GM20000 (cell line): Measurements from ENCODE around the gene LNX1.

Experiments
- DNase-seq: peaks from one replicate; pipeline ENCODE4 v3.0.0; 2012; ENCODE audit warnings: low spot score
- CTCF ChIP-seq: IDR thresholded peaks from 2 replicates; pipeline ENCODE4 v1.5.1; 2012; ENCODE audit warnings: mild to moderate bottlenecking, control low read depth; ENCODE audit errors: extremely low read depth, missing control alignments

LNX1 gene

GRCh38 chr4:53592686-53593501 is 1.6 kb upstream of the LNX1 start:
- DNase-seq, result no peak
- TF ChIP-seq CTCF, result no peak

GRCh38 chr4:53592122-53592521 is 836 bp upstream of the LNX1 start:
- no peak for TF ChIP-seq CTCF
- no peak for DNase-seq

DNA sequence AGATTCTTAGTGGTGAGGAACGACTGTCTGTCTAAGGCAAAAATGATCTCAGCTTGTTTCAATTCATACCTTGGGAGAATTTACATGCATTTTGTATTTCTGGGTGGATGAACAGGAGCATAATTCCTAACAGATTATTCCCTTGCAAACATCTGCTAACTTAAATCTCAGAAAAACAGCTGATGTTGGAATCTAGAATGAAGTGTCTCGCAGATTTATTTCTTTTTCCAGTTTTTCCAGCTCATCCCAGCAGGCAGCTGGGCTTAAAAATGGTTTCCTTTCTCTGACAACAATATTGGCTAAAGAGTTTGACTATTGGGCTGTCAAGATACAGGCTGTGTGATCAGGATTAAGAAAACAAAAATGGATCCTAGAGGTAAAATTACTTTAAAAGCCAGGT is 1.1 kb downstream of the LNX1 start:
- no peak for TF ChIP-seq CTCF

GRCh38 chr4:53589511-53589910 is 1.8 kb downstream of the LNX1 start:
- no peak for TF ChIP-seq CTCF
- no peak for DNase-seq

More for the DNA sequence above, 1.1 kb downstream of the LNX1 start:
- DNase-seq, result no peak

DNA sequence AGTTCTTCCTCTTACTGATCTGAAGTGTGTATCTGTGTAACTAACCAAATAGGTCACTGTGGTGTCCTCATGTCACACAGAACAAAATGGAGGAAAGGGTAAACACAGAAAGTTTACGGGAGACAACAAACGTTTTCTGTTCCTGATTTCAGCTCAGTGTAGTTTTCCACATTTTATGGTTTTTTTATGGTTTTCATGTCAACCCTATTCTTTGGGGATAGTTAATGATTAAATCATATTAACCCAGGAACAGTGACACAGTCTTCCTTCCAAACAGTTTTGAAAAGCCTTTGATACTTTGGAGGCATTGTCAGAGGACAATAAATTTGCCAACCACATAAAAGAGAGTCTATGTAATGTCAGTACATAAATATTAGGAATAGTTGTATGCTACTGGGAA is 4.2 kb downstream of the LNX1 start:
- TF ChIP-seq CTCF, result no peak
- DNase-seq, result no peak

GRCh38 chr4:53586121-53586816 is 5.0 kb downstream of the LNX1 start:
- TF ChIP-seq CTCF, result no peak
- no peak for DNase-seq

DNA sequence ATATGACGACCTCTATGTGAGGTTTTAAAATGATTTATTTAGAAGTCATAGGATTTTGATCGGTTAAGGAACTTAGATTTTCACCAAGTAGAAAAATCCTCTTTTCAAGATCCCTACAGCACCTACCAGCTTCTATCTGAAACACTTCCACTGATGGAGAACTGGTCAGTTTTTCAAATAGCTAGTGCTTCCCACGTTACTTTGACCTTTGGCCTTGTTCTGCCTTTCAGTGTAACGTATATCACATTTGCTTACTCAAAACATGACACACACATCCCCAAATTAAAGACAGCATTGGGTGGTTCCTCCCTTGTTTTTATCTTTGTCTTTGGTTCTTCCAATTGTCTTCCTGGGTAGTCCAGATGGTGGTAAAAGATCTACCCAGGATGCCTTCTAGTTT is 6.6 kb downstream of the LNX1 start:
- no peak for TF ChIP-seq CTCF
- DNase-seq, result no peak
